IMR-90 (cell line): ENCODE results near the gene XCR1. TPM values are rescaled to one million over a fixed set of nuclear protein-coding genes. Genes with fewer than 3 reads are reported as not detected.

ENCODE experiments used
- ATAC-seq: fragments of 200-7000 bp; cut with Tn5 transposase; 2 replicates; pipeline ENCODE4 v1.9.1; 2020; ENCODE audit warnings: low read depth, mild to moderate bottlenecking, moderate library complexity
- BruUV-seq: library from RNA; stranded (reverse); fragments of 400-500 nt; replicated peaks from 2 replicates; lab custom pipeline; 2021; lab: Mats Ljungman, UMichigan
- CTCF ChIA-PET: fragments of 300-600 bp; formaldehyde crosslinking; extraction: SDS; loops from one replicate; lab custom pipeline; 2021; ENCODE audit warnings: antibody characterized with exemption; lab: Yijun Ruan, JAX
- POLR2A ChIA-PET: fragments of 300-600 bp; sonication (Branson Sonifier 250); formaldehyde crosslinking; loops from one replicate; lab custom pipeline; 2022; ENCODE audit warnings: antibody characterized with exemption; ENCODE audit not compliant: unreplicated experiment; lab: Charles Lee
- DNase-seq: peaks from one replicate; pipeline ENCODE4 v3.0.0; 2013
- H2AFZ ChIP-seq: replicated peaks from 2 replicates; pipeline ENCODE3; 2013; ENCODE audit warnings: low read length, mild to moderate bottlenecking; ENCODE audit not compliant: poor library complexity
- H2AK5ac ChIP-seq: 2 replicates; pipeline ENCODE4 v1.6.1; 2013; ENCODE audit warnings: low read depth, low read length, inconsistent platforms
- H2AK9ac ChIP-seq: replicated peaks from 2 replicates; pipeline ENCODE3; 2013; ENCODE audit warnings: mild to moderate bottlenecking, low read depth, low read length, moderate library complexity; ENCODE audit not compliant: poor library complexity
- H2BK120ac ChIP-seq: 2 replicates; pipeline ENCODE4 v1.6.1; 2013; ENCODE audit warnings: low read depth, low read length, inconsistent platforms
- H2BK15ac ChIP-seq: 3 replicates; pipeline ENCODE4 v1.6.1; 2013; ENCODE audit warnings: low read depth, low read length, inconsistent platforms
- H2BK20ac ChIP-seq: 2 replicates; pipeline ENCODE4 v1.6.1; 2013; ENCODE audit warnings: low read depth, mild to moderate bottlenecking, inconsistent platforms, low read length, moderate library complexity
- H2BK5ac ChIP-seq: 2 replicates; pipeline ENCODE4 v1.6.1; 2013; ENCODE audit warnings: mild to moderate bottlenecking, low read depth, low read length, inconsistent platforms; ENCODE audit not compliant: poor library complexity, severe bottlenecking
- H3K14ac ChIP-seq: replicated peaks from 2 replicates; pipeline ENCODE4 v1.6.1; 2013; ENCODE audit warnings: low read depth, low read length, inconsistent platforms
- H3K18ac ChIP-seq: 2 replicates; pipeline ENCODE4 v1.6.1; 2013; ENCODE audit warnings: low read depth, low read length, control low read depth
- H3K23ac ChIP-seq: 2 replicates; pipeline ENCODE4 v1.6.1; 2013; ENCODE audit warnings: low read depth, low read length, inconsistent platforms
- H3K27ac ChIP-seq: 2 replicates; pipeline ENCODE4 v1.5.1; 2013; ENCODE audit warnings: mild to moderate bottlenecking, control low read depth, low read length; ENCODE audit not compliant: insufficient read depth
- H3K27me3 ChIP-seq: 2 replicates; pipeline ENCODE4 v1.6.1; 2013; ENCODE audit warnings: low read length; ENCODE audit not compliant: control insufficient read depth, insufficient read depth
- H3K36me3 ChIP-seq: 2 replicates; pipeline ENCODE4 v1.6.1; 2013; ENCODE audit warnings: low read length, mixed read lengths; ENCODE audit not compliant: control insufficient read depth, insufficient read depth
- H3K4ac ChIP-seq: 2 replicates; pipeline ENCODE4 v1.6.1; 2013; ENCODE audit warnings: low read depth, low read length, inconsistent platforms
- H3K4me1 ChIP-seq: 2 replicates; pipeline ENCODE4 v1.6.1; 2013; ENCODE audit warnings: low read length, mixed read lengths; ENCODE audit not compliant: control insufficient read depth, insufficient read depth
- H3K4me2 ChIP-seq: 2 replicates; pipeline ENCODE4 v1.6.1; 2013; ENCODE audit warnings: low read depth, mild to moderate bottlenecking, control low read depth, low read length, moderate library complexity
- H3K4me3 ChIP-seq: 2 replicates; pipeline ENCODE4 v1.5.1; 2013; ENCODE audit warnings: low read depth, mild to moderate bottlenecking, control low read depth, low read length, moderate library complexity; ENCODE audit not compliant: insufficient read depth
- H3K56ac ChIP-seq: 2 replicates; pipeline ENCODE4 v1.6.1; 2013; ENCODE audit warnings: low read length, inconsistent platforms; ENCODE audit not compliant: insufficient read depth; ENCODE audit errors: extremely low read depth
- H3K79me1 ChIP-seq, 2 experiments: 2 replicates each; pipeline ENCODE4 v1.6.1; 2013; ENCODE audit warnings: low read length in 2 of 2, inconsistent platforms in 1 of 2, low read depth in 1 of 2
- H3K9ac ChIP-seq: 2 replicates; pipeline ENCODE4 v1.6.1; 2013; ENCODE audit warnings: low read depth, low read length, control low read depth
- H3K9me1 ChIP-seq: 2 replicates; pipeline ENCODE4 v1.6.1; 2013; ENCODE audit warnings: low read length, inconsistent platforms; ENCODE audit not compliant: insufficient read depth
- H3K9me3 ChIP-seq: 2 replicates; pipeline ENCODE4 v1.6.1; 2013; ENCODE audit warnings: low read length; ENCODE audit not compliant: control insufficient read depth, insufficient read depth
- H4K20me1 ChIP-seq: 2 replicates; pipeline ENCODE4 v1.6.1; 2013; ENCODE audit warnings: low read length, inconsistent platforms; ENCODE audit not compliant: insufficient read depth
- H4K5ac ChIP-seq: 2 replicates; pipeline ENCODE4 v1.6.1; 2013; ENCODE audit warnings: mild to moderate bottlenecking, low read depth, low read length, control low read depth
- H4K8ac ChIP-seq, 2 experiments: 2 replicates each; pipeline ENCODE4 v1.6.1; 2013; ENCODE audit warnings: low read depth in 2 of 2, low read length in 2 of 2, control low read depth in 1 of 2, inconsistent platforms in 1 of 2
- H4K91ac ChIP-seq: 2 replicates; pipeline ENCODE4 v1.6.1; 2013; ENCODE audit warnings: low read depth, low read length, inconsistent platforms; ENCODE audit not compliant: insufficient read depth
- BHLHE40 ChIP-seq: fragments of 150-350 bp; IDR thresholded peaks from 2 replicates; pipeline ENCODE4 v1.6.1; 2016; ENCODE audit warnings: mild to moderate bottlenecking, low read depth, low read length
- CHD1 ChIP-seq: IDR thresholded peaks from 2 replicates; pipeline ENCODE4 v1.6.1; 2012; ENCODE audit warnings: low read depth, low read length, improper control_type of control experiment
- CTCF ChIP-seq: conservative IDR thresholded peaks from 2 replicates; pipeline ENCODE4 v1.5.1; 2012; ENCODE audit warnings: mild to moderate bottlenecking, low read depth, low read length, improper control_type of control experiment
- FOS ChIP-seq: fragments of 150-350 bp; IDR thresholded peaks from 2 replicates; pipeline ENCODE4 v1.6.1; 2016; ENCODE audit warnings: low read depth, low read length
- RCOR1 ChIP-seq: IDR thresholded peaks from 2 replicates; pipeline ENCODE4 v1.6.1; 2012; ENCODE audit warnings: mild to moderate bottlenecking, low read length, improper control_type of control experiment; ENCODE audit not compliant: insufficient replicate concordance
- RFX5 ChIP-seq: IDR thresholded peaks from 2 replicates; pipeline ENCODE4 v1.8.0; 2012; ENCODE audit warnings: low read depth, mild to moderate bottlenecking, low read length, moderate library complexity
- SMC3 ChIP-seq: fragments of 150-350 bp; IDR thresholded peaks from 2 replicates; pipeline ENCODE4 v1.6.1; 2016; ENCODE audit warnings: low read depth, mild to moderate bottlenecking, antibody characterized with exemption, low read length, moderate library complexity
- USF2 ChIP-seq: fragments of 150-350 bp; IDR thresholded peaks from 2 replicates; pipeline ENCODE4 v1.6.1; 2017; ENCODE audit warnings: mild to moderate bottlenecking, antibody characterized with exemption, low read length, low read depth
- WGBS, 2 experiments: methylation state at CpG; one replicate each; pipeline versions ENCODE4 v1.1.5 to v1.1.7; 2013; ENCODE audit warnings: missing lambda C conversion rate in 2 of 2; ENCODE audit not compliant: insufficient read length in 1 of 2; ENCODE audit errors: extremely low coverage in 2 of 2; 5-methylcytosine and 5-hydroxymethylcytosine counted together
- dilution Hi-C: fragments of 300-500 bp; cut with HindIII; formaldehyde crosslinking; loops from one replicate; pipeline ENCODE4 v1.14.3; 2018; ENCODE audit warnings: low sequenced_read_pairs; ENCODE audit not compliant: unreplicated experiment
- in situ Hi-C: fragments of 300-500 bp; cut with MboI; formaldehyde crosslinking; loops from 3 replicates; pipeline ENCODE4 v1.14.3; 2019; ENCODE audit warnings: low sequenced_read_pairs, inconsistent platforms, mixed read lengths
- intact Hi-C: fragments of 100-400 bp; cut with micrococcal nuclease; formaldehyde crosslinking; loops from 2 replicates; pipeline ENCODE4 v1.10.0; 2022
- polyA plus RNA-seq, 3 experiments: library from polyadenylated mRNA; depleted of rRNA; stranded (reverse); fragments of >200 nt; gene quantifications; 2 replicates each; pipeline ENCODE4 v1.2.3, GENCODE V29; 2012; ENCODE audit warnings: low replicate concordance in 1 of 3
- total RNA-seq: library from RNA; depleted of rRNA; stranded (reverse); fragments of >200 nt; gene quantifications from 2 replicates; pipeline ENCODE4 v1.2.3, GENCODE V29; 2012

The XCR1 gene
- total and polyA plus RNA-seq, 2 of the 4 experiments (the other 2 are of a cell fraction), result not detected

GRCh38 chr3:46059432-46059831 lies 32.1 kb upstream of the XCR1 start:
- Histone ChIP-seq H2AK9ac (no peak overlapping the region), H2AFZ (no peak overlapping the region), H4K20me1 (no peaks in the 10 kb centered on the region), H4K5ac (no peak overlapping the region), H3K18ac (no peak overlapping the region), H3K56ac (no peak overlapping the region), H3K36me3 (no peaks in the 10 kb centered on the region), H2BK15ac (no peak overlapping the region), H3K4ac (no peak overlapping the region), H2BK120ac (no peak overlapping the region), H3K23ac (no peak overlapping the region), H3K9me1 (no peaks in the 10 kb centered on the region), H4K8ac (no peak overlapping the region), H3K9me3 (no peaks in the 10 kb centered on the region), H3K27ac (no peak overlapping the region), H2AK5ac (no peak overlapping the region), H3K4me1 (no peaks in the 10 kb centered on the region; the same call in 1 of the 2 replicates), H3K4me3 (no peak overlapping the region), H2BK5ac (no peak overlapping the region), H4K91ac (no peak overlapping the region), H3K27me3 (peaks cover 34% of the 10 kb centered on the region), H2BK20ac (no peak overlapping the region), H3K4me2 (no peak overlapping the region), H3K14ac (no peak overlapping the region), H3K9ac (no peak overlapping the region), H3K79me1 (no peaks in the 10 kb centered on the region)
- dilution Hi-C loops, result no loop called here
- no peak for ATAC-seq
- ChIA-PET CTCF (interaction anchor here (0.6 kb wide), 1 partner anchor 36 kb away, joined by 3 read pairs; no protein-coding TSS in a partner anchor), POLR2A (no interaction called here)
- no TSS peak for BruUV-seq
- TF ChIP-seq BHLHE40 (no peak), CTCF (no peak), USF2 (no peak), SMC3 (no peak), CHD1 (no peak), FOS (no peak), RFX5 (no peak), RCOR1 (no peak)
- no CpG with 5 or more reads among the region's 3 CpGs for whole genome bisulfite sequencing, 2 experiments
- intact Hi-C loops, result no loop called here
- in situ Hi-C loops, result no loop called here
- no peak for DNase-seq
